AG10803 (cell line): ENCODE measurements around the gene PRPF19.

ENCODE experiments used
- DNase-seq: peaks from one replicate; pipeline ENCODE4 v3.0.0; 2010; ENCODE audit warnings: low read depth
- H3K4me3 ChIP-seq: 2 replicates; pipeline ENCODE4 v1.5.1; 2011; ENCODE audit warnings: mild to moderate bottlenecking, low read length, control low read depth
- CTCF ChIP-seq: conservative IDR thresholded peaks from 2 replicates; pipeline ENCODE4 v1.5.1; 2011; ENCODE audit warnings: mild to moderate bottlenecking, low read length, control low read depth, inconsistent platforms

Gene PRPF19

GRCh38 chr11:60926500-60926899 is 20.1 kb upstream of the PRPF19 start:
- H3K4me3 ChIP-seq, result no peak overlapping the region
- DNase-seq, result no peak
- no peak for TF ChIP-seq CTCF

GRCh38 chr11:60925868-60926267 is 19.5 kb upstream of the PRPF19 start:
- DNase-seq, result no peak
- H3K4me3 ChIP-seq, result no peak overlapping the region
- TF ChIP-seq CTCF, result no peak

- TF ChIP-seq CTCF, result no peak
- H3K4me3 ChIP-seq, result peak overlapping the region; percentile 59
- DNase-seq, result no peak
Measured at GRCh38 chr11:60924906-60925853, 18.8 kb upstream of the PRPF19 start.

- TF ChIP-seq CTCF, result no peak
- DNase-seq, result peak; percentile 60
- H3K4me3 ChIP-seq, result peak within 1 kb of the TSS; percentile 59
Measured at GRCh38 chr11:60924110-60924905, 17.9 kb upstream of the PRPF19 start, which contains the start of gene TMEM132A. TMEM132A (plus strand) TSS chr11:60924460; CDS start chr11:60924634, 174 bp downstream.

- DNase-seq, result no peak
- peak overlapping the region; percentile 59 for H3K4me3 ChIP-seq
Measured at GRCh38 chr11:60923800-60924109, 17.4 kb upstream of the PRPF19 start.

GRCh38 chr11:60923326-60923725 is 16.9 kb upstream of the PRPF19 start:
- H3K4me3 ChIP-seq, result no peak overlapping the region
- DNase-seq, result no peak
- no peak for TF ChIP-seq CTCF

More at GRCh38 chr11:60923800-60924109, 17.4 kb upstream of the PRPF19 start:
- no peak for TF ChIP-seq CTCF

- no peak for DNase-seq
- no peak overlapping the region for H3K4me3 ChIP-seq
- no peak for TF ChIP-seq CTCF
Measured at GRCh38 chr11:60922906-60923305, 16.5 kb upstream of the PRPF19 start.
